ENCODE measurements around the gene CIRBP. TPM values are rescaled to one million over a fixed set of nuclear protein-coding genes. Genes with fewer than 3 reads are reported as not detected.

The CIRBP gene
- total and polyA plus RNA-seq, 2 experiments from 2014 or later, result 202 to 361 TPM

DNA sequence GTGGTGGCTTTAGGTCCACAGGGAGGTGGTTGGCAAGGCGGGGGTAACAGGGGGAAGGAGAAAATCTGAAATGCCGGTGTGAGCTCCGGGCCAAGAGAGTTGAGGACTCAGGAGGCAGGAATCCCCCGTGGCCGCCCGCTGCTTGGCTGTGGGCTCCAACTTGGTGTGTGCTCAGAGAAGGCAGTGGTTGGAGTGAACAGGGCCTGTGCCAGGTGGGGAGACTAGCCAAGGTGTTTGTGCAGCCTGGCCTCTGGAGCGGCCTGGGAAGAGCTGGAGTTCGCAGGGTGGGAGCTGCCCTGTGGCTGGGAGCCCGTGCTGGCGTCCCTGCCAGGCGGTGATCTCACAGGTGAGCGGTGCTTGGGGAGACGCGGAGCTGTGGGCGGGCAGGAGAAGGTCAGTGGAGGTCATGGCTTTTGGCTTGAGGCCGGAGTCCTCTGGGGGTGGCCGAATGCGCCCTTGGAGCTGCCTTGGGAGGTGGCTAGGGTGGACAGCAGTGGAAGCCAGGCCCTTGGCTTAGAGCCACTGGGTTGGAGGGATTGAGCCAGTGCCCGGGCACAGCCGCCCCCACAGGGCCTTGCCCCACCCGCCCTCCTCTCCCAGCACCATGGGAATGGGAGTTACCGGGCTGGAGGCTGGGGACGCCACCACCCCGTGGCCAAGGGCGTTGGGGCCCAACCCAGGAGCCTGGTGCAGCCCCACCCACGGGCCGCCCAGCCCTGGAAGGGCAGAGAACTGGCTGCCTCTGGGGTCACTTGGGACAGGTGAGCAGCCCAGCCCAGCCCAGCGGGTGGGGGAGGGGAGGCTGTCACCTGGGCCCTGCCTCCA is 7.1 kb upstream of the CIRBP start:
- peaks cover 78% of the 10 kb centered on the region for H3K4me1 ChIP-seq (ENCODE audit: insufficient read depth)
- H3K4me3 ChIP-seq, result no peak overlapping the region
- peak; percentile 90 for DNase-seq (ENCODE audit: low spot score)
- H4K20me1 ChIP-seq (ENCODE audit: insufficient read depth, poor library complexity, severe bottlenecking), result peaks cover 8% of the 10 kb centered on the region
- no peaks in the 10 kb centered on the region for H3K27me3 ChIP-seq
- no peaks in the 10 kb centered on the region for H3K36me3 ChIP-seq (replicated peaks; ENCODE audit: insufficient read depth, low read depth)
- H3K4me2 ChIP-seq, result peak overlapping the region; percentile 93
- TF ChIP-seq EZH2phosphoT487 (IDR thresholded peaks at IDR 0.05; ENCODE audit: low read depth, severe bottlenecking, unreplicated experiment) (no peak), EZH2 (IDR thresholded peaks at IDR 0.05; ENCODE audit: borderline replicate concordance) (no peak), CTCF (IDR thresholded peaks at IDR 0.05; ENCODE audit: poor library complexity) (no peak)
- H2AFZ ChIP-seq, result no peak overlapping the region
- H3K9me3 ChIP-seq (ENCODE audit: low read depth), result no peaks in the 10 kb centered on the region
- 50% methylated on average over 22 of the region's 28 CpGs for WGBS (ENCODE audit: low lambda C conversion rate, missing lambda C conversion rate)
- H3K9me2 ChIP-seq (replicated peaks; ENCODE audit: insufficient read depth), result no peaks in the 10 kb centered on the region
- H3K27ac ChIP-seq, result peak overlapping the region; percentile 98
- peaks cover 17% of the 10 kb centered on the region for H3K79me2 ChIP-seq

DNA sequence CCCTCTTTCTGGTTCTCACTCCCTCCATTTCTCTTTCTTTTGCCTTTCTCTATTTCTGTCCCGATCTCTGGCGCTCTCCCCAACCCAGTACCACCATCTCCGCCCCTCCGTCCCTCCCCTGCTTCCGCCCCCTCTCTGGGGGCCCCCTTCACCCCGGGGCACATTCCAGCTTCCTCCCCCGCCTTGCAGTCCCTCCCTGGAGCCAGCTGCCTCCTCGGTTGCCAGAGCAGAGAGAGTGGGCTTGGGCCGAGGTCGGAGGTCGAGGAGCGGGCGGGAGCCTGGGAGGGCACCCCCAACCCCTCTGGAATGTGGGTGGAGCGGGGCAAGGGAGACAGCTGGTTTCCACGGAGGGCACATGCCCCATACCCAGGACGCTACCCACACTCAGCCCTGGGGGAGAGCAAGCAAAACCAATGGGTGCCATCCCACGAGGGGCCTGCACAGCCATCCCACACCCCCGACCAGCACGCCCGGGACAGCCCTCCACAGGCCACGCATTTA is 6.5 kb upstream of the CIRBP start:
- peaks cover 2% of the 10 kb centered on the region for H4K20me1 ChIP-seq (ENCODE audit: insufficient read depth, poor library complexity, severe bottlenecking)
- no peaks in the 10 kb centered on the region for H3K36me3 ChIP-seq (replicated peaks; ENCODE audit: insufficient read depth, low read depth)
- H3K9me3 ChIP-seq (ENCODE audit: low read depth), result no peaks in the 10 kb centered on the region
- H2AFZ ChIP-seq, result no peak overlapping the region
- no peak overlapping the region for H3K4me3 ChIP-seq
- no peaks in the 10 kb centered on the region for H3K9me2 ChIP-seq (replicated peaks; ENCODE audit: insufficient read depth)
- TF ChIP-seq CTCF (IDR thresholded peaks at IDR 0.05; ENCODE audit: poor library complexity) (no peak), EZH2 (IDR thresholded peaks at IDR 0.05; ENCODE audit: borderline replicate concordance) (no peak), EZH2phosphoT487 (IDR thresholded peaks at IDR 0.05; ENCODE audit: low read depth, severe bottlenecking, unreplicated experiment) (no peak)
- peaks cover 19% of the 10 kb centered on the region for H3K79me2 ChIP-seq
- H3K27ac ChIP-seq, result peak overlapping the region; percentile 98
- DNase-seq (ENCODE audit: low spot score), result no peak
- 38% methylated on average over 13 of the region's 21 CpGs for WGBS (ENCODE audit: low lambda C conversion rate, missing lambda C conversion rate)
- no peaks in the 10 kb centered on the region for H3K27me3 ChIP-seq
- H3K4me1 ChIP-seq (ENCODE audit: insufficient read depth), result peaks cover 78% of the 10 kb centered on the region
- peak overlapping the region; percentile 93 for H3K4me2 ChIP-seq

DNA sequence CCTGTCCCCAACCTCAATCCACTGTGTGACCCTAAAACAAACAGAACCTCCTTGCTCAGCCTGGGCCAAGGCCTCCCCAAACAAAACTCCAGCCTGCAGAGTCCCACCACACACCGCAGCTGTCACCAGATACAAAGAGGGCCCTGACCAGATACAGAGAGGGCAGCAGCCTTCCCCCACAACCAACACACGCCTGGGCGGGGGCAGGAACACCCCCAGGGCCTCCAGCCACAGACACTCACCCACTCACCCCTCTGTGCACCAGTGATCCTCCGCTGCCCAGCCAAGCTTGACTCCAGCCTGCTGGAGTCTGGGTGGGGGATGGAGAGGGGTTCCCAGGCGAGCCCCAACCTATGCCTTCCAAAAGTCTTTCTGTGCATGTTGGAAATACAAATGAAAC is 5.9 kb upstream of the CIRBP start:
- no peak for TF ChIP-seq EZH2 (IDR thresholded peaks at IDR 0.05; ENCODE audit: borderline replicate concordance)
- no peak for TF ChIP-seq CTCF (IDR thresholded peaks at IDR 0.05; ENCODE audit: poor library complexity)
- no peak for TF ChIP-seq EZH2phosphoT487 (IDR thresholded peaks at IDR 0.05; ENCODE audit: low read depth, severe bottlenecking, unreplicated experiment)

More for the DNA sequence above, 5.9 kb upstream of the CIRBP start:
- Histone ChIP-seq H3K9me3 (ENCODE audit: low read depth) (no peaks in the 10 kb centered on the region), H3K27me3 (no peaks in the 10 kb centered on the region), H3K4me1 (ENCODE audit: insufficient read depth) (peaks cover 78% of the 10 kb centered on the region), H3K36me3 (replicated peaks; ENCODE audit: insufficient read depth, low read depth) (no peaks in the 10 kb centered on the region), H2AFZ (no peak overlapping the region), H3K9me2 (replicated peaks; ENCODE audit: insufficient read depth) (no peaks in the 10 kb centered on the region), H3K27ac (peak overlapping the region; percentile 98), H4K20me1 (ENCODE audit: insufficient read depth, poor library complexity, severe bottlenecking) (no peaks in the 10 kb centered on the region), H3K4me2 (peak overlapping the region; percentile 93), H3K79me2 (peaks cover 21% of the 10 kb centered on the region), H3K4me3 (no peak overlapping the region)
- DNase-seq (ENCODE audit: low spot score), result no peak
- WGBS (ENCODE audit: low lambda C conversion rate, missing lambda C conversion rate), result 73% methylated on average over 5 of the region's 5 CpGs
